ENCODE measurements around the gene DMWD. TPM values are rescaled to one million over a fixed set of nuclear protein-coding genes. Genes with fewer than 3 reads are reported as not detected.

Gene DMWD
- polyA plus RNA-seq, 2 of the 4 experiments (the other 2 are of a cell fraction) = 17.1 to 31.3 TPM

- TF ChIP-seq FOXS1 (CRISPR knock-in tag; IDR thresholded peaks at IDR 0.05) (no peak), RARB (CRISPR knock-in tag; IDR thresholded peaks at IDR 0.05) (no peak), KDM1A (IDR thresholded peaks at IDR 0.05; ENCODE audit: low read depth) (no peak), PBX3 (IDR thresholded peaks at IDR 0.05) (peak; percentile 42; the same call in 1 of the 2 replicates), CBX8 (IDR thresholded peaks at IDR 0.05) (no peak), BHLHE40 (IDR thresholded peaks at IDR 0.05; ENCODE audit: low read depth, low read length) (no peak), CBX2 (IDR thresholded peaks at IDR 0.05; ENCODE audit: borderline replicate concordance, low read depth) (no peak), RNF2 (IDR thresholded peaks at IDR 0.05; ENCODE audit: borderline replicate concordance, low read depth) (no peak), EP300 (IDR thresholded peaks at IDR 0.05) (0 out of 5 replicates have a peak, but pooled peaks of 1 of the 2 experiments have one; percentile 32), JUNB (IDR thresholded peaks at IDR 0.05) (peak; percentile 49), MYC (IDR thresholded peaks at IDR 0.05; ENCODE audit: borderline replicate concordance, low read length) (no peak), HEYL (CRISPR knock-in tag; IDR thresholded peaks at IDR 0.05) (no peak), ZC3H11A (IDR thresholded peaks at IDR 0.05) (no peak)
- TF ChIP-seq, protein P1, sequence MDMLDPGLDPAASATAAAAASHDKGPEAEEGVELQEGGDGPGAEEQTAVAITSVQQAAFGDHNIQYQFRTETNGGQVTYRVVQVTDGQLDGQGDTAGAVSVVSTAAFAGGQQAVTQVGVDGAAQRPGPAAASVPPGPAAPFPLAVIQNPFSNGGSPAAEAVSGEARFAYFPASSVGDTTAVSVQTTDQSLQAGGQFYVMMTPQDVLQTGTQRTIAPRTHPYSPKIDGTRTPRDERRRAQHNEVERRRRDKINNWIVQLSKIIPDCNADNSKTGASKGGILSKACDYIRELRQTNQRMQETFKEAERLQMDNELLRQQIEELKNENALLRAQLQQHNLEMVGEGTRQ (IDR thresholded peaks at IDR 0.05) = no peak
These were observed 11.2 kb downstream of the DMWD start (continued) for GRCh38 chr19:45781214-45782161.

DNA sequence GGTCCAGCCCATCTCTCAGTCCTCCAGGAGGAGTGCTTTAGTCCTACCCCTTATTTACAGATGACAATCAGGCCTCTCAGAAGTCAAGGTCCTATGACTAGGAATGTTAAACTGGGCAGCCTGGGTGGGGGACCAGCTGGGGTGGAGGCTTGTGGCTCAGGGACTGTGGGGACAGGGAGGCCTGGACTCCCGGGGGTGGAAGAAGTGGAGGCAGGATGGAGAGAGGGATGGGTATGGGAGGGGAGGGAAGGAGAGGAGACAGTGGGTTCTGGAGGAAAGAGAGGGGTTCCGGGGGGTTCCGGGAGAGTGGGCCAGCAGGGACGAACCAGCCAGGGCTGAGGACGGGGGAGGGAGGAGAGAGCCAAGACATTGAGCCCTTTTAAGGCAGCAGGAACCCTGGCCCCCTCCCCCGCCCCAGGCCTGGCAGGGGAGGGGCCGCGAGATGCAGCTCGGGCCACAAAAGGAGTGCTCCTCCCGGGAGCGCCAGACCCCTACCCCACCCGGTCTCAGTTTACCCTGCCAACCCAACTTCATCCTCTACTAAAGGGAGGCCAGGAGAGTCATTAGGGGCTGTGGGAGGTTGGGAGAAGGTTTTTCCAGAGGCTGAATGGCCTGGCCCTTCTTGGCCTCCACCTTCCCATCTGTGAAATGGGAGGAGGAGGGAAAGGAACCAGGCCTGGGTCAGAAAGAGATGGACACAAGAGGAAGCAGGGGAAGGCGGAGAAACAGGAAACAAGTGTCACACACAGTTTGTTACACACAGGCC is 12.0 kb downstream of the DMWD start:
- H3K27ac ChIP-seq = peak overlapping the region; percentile 90 to 96
- no peaks in the 10 kb centered on the region for H3K9me3 ChIP-seq
- H3K4me2 ChIP-seq = peak overlapping the region; percentile 88
- WGBS (ENCODE audit: missing lambda C conversion rate) = 68% methylated on average over 13 of the region's 13 CpGs
- FAIRE-seq = no peak
- TF ChIP-seq E2F6 (IDR thresholded peaks at IDR 0.05; ENCODE audit: borderline replicate concordance, low read depth) (no peak), GATA3 (IDR thresholded peaks at IDR 0.05; ENCODE audit: borderline replicate concordance) (0 out of 2 replicates have a peak, but pooled peaks have one; percentile 23), KDM1A (IDR thresholded peaks at IDR 0.05; ENCODE audit: low read depth) (peak; percentile 60; the same call in 1 of the 2 replicates), CHD4 (IDR thresholded peaks at IDR 0.05; ENCODE audit: borderline replicate concordance) (peak; percentile 37; the same call in 1 of the 2 replicates)
- TF ChIP-seq, protein P2, sequence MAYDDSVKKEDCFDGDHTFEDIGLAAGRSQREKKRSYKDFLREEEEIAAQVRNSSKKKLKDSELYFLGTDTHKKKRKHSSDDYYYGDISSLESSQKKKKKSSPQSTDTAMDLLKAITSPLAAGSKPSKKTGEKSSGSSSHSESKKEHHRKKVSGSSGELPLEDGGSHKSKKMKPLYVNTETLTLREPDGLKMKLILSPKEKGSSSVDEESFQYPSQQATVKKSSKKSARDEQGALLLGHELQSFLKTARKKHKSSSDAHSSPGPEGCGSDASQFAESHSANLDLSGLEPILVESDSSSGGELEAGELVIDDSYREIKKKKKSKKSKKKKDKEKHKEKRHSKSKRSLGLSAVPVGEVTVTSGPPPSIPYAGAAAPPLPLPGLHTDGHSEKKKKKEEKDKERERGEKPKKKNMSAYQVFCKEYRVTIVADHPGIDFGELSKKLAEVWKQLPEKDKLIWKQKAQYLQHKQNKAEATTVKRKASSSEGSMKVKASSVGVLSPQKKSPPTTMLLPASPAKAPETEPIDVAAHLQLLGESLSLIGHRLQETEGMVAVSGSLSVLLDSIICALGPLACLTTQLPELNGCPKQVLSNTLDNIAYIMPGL (CRISPR knock-in tag; IDR thresholded peaks at IDR 0.05; ENCODE audit: borderline replicate concordance) = no peak
- TF ChIP-seq, protein P3, sequence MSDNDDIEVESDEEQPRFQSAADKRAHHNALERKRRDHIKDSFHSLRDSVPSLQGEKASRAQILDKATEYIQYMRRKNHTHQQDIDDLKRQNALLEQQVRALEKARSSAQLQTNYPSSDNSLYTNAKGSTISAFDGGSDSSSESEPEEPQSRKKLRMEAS (IDR thresholded peaks at IDR 0.05) = no peak
- POLR2A ChIA-PET = interaction anchor here (1.2 to 3.0 kb wide), 3 partner anchors 11 to 18 kb away, joined by 3 to 42 read pairs (median 30); partner anchors contain the start of genes DMWD and SIX5
- peak overlapping the region; percentile 34; the same call in 2 of the 3 replicates for H3K4me3 ChIP-seq
- ATAC-seq = 0 out of 6 replicates have a peak, but pooled peaks of 1 of the 2 experiments have one; percentile 0
- CTCF ChIA-PET = interaction anchor here (0.6 to 74.3 kb wide), 5 partner anchors 4 to 95 kb away, joined by 3 to 2204 read pairs (median 4); partner anchors contain the start of genes DMPK, DMWD, FOXA3 and QPCTL
- peak in 1 of 2 experiments; percentile 39 for DNase-seq (ENCODE audit: low read depth in 1 of 2, low spot score in 1 of 2)
- peaks cover 56% of the 10 kb centered on the region for H3K4me1 ChIP-seq

Data from A549 (cell line).